GM18511 (cell line): ENCODE measurements around the gene ERCC1.

Experiments
- ATAC-seq: cut with Tn5 transposase; IDR thresholded peaks from one replicate; pipeline ENCODE4 v1.9.1; 2021; ENCODE audit warnings: mild to moderate bottlenecking, moderate library complexity; ENCODE audit not compliant: unreplicated experiment

Gene ERCC1

GRCh38 chr19:45406226-45407090 is 17.3 kb downstream of the ERCC1 start, which contains the start of gene POLR1G:
TSS of gene POLR1G (plus strand) at chr19:45406644. CDS start at chr19:45406697, 53 bp downstream.
- ATAC-seq: peak; percentile 83

- ATAC-seq: peak; percentile 52
These were observed 18.1 kb downstream of the ERCC1 start for GRCh38 chr19:45405435-45406225.

DNA sequence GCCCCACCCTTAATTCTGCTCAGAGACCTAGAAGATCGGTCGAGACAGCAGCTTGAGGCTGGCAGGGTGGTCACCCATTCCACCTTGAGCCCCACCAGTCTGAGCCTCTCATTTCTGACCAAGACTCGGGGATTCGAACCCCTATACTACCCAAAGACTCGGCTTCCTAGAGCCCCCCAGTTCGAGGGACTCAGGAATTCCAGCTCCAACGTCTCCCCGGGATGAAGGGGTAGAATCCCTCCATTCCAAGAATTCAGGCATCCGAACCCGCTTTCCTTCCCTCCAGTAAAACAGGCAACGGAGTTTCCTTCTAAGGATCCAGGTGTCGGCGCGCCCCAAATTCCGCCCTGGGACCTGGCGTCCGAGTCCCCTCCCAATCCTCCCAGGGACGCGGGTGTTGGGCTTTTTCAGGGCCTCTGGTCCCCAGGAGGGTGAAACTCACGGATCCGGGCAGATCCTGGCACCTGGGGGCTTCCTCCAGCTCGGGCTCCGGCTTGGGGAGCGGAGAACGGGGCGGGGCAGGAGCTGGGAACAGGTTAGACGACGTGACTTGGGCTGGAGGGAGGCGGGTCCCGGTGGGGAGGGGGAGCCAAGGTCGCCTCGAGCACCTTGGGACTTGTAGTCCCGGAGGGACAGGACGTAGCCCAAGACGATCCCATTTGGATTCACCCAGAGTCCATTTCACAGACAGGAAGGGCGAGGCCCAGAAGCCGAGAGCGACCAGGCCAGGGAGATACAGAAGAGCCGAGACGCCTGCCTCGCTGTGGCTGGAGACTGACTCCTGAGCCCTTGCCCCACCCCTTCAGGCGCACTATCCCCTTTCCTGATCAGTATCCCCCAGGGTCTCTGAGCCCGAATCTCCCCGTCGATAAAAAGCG is 18.9 kb downstream of the ERCC1 start, which contains the start of gene PPP1R13L:
TSS of gene PPP1R13L (minus strand) at position 513 of the 878 bp plus-strand sequence. CDS start 6,751 bp downstream, outside the sequence.
- no peak for ATAC-seq

- ATAC-seq: no peak
These were observed 19.7 kb downstream of the ERCC1 start for GRCh38 chr19:45403781-45404556.

DNA sequence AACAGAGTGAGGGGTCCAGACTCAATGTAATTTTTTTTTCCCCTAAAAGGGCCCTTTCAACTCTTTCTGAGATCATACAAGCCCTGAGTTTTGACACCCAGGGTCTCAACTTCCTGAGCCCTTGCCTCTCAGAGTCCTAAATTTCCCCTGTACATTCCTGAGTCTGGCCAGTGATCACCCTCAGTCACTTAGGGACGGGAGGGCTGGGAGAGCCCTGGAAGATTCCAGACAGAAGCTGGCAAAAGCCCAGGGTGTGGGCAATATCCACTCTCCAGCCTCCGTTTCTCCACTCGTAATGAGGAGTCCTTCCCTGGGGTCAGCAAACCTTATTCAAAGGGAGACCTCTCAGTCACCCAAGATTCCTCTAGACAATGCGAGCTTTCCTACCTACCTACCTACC is 20.4 kb downstream of the ERCC1 start:
- no peak for ATAC-seq

DNA sequence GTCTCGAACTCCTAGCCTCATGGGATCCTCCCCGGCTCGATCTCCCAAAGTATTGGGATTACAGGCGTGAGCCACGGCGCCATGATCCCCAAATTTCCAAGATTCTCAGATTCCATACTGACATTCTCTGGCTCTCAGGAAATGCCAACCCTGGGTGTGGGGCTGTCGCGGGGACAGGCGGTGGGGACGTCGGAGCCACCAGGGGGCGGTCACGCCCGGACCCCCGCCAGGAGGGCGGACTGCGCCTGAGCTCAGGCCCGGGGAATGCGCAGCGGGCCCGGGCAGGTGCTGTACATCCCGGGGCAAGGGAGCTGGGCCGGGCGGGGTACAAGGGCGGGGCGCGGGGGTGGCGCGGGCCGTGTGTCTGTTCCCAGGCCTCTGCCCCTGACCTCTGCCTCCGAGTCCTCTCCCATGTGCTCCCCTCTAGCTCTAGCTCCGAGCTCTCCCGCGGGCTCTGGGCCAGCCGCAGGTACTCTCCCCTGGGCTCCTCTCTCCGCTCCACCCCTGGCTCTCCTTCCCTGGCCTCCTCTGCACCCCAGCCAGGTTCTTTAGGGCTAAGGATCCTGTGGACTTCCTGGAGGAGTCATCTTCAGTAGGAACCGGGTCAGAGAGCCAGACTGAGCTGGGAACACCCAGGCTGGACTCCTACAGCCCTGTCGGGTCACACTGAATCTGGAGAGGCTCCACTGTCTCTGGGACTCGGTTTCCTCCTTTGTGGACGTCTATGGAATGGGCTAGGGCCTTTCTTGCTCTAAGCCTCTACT is 21.2 kb downstream of the ERCC1 start:
- no peak for ATAC-seq

DNA sequence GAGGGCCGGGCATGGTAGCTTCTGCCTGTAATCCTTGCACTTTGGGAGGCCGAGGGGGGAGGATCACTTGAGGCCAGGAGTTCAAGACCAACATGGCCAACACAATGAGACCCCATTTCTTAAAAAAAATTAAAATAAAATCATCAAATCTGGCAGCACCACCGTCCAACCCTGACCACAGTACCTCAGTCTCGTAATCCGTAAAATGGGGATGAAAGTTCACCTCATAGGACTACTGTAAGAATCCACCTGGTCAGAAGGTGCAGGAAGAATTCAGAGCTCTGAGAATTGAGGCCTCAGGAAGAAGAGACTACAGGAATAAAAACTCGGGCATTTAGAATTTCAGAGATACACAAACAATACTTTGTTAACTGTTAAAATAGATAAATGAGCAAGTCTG is 21.9 kb downstream of the ERCC1 start:
- no peak for ATAC-seq

DNA sequence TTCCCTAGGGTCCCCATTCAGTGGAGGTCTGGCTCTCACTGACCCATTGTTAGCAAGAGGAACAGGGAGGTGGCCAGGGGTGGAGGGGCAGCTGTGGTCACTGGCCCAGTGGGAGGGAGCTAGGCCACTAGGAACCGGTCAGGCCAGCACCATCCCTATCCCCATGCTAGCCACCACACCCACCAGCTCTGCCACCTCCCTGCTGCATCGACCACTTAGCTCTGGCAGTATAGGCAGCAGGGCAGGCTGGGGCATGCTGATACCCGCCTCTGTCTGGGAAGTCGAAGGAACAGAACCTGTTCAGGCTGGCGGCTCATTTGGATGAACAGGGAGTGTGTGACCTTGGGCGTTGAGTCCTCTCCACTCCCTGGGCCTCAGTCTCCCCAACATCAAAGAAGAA is 23.5 kb downstream of the ERCC1 start:
- ATAC-seq: no peak

GRCh38 chr19:45395821-45396617 is 27.7 kb downstream of the ERCC1 start:
- ATAC-seq: no peak

DNA sequence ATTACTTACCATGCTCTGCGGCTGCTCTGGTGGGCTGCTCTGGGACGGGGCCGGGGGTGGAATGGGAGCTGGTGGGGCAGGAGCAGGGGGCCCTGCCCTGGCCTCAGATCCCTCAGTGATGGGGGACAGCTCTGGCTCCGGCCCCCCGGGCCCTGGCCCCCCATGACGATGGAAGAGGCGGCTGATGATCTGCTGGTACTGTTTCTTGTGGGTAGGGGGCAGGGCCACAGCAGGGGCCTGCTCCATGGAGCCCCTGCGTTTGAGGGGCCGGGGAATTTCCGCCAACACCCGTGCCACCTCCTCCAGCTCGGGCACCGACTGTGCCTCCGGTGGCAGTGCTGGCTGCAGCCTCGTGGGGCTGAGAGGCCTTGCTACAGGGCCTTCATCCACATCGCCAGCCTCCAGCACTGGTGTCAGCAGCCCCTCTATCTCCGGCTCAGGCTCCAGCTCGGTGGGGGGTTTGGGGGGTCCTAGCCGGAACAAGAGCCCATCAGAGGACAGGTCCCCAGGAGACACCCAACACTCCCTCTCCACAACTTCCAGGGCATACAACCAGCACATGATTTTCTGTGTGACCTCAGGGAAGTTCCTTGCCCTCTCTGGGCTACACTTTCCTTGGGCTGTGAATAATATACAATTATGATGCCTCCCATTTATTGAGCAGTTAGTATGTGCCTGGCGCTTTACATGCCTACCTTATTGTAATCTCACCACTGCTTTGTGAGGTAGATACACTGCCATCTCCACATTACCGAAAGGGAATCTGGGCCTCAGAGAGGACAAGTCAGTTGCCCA is 31.6 kb downstream of the ERCC1 start:
- ATAC-seq: no peak

DNA sequence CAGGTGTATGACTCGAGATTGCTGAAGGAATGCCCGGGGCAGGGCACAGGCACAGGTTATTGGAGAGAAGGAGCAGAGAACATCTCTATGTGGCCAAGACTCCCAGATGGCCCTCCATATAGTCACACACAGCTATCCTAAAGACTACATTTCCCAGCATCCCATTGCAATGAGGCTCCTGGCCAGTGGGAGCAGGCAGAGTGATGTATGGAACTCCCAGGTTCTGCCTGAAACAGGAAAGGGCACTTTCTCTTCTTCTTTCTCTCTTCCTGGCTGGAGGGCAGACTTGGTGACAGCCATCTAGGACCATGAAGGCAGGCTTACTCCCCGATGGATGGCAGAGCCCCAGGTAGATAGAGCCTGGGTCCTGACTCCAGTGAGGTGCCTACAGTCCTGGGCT is 32.4 kb downstream of the ERCC1 start:
- ATAC-seq: no peak

DNA sequence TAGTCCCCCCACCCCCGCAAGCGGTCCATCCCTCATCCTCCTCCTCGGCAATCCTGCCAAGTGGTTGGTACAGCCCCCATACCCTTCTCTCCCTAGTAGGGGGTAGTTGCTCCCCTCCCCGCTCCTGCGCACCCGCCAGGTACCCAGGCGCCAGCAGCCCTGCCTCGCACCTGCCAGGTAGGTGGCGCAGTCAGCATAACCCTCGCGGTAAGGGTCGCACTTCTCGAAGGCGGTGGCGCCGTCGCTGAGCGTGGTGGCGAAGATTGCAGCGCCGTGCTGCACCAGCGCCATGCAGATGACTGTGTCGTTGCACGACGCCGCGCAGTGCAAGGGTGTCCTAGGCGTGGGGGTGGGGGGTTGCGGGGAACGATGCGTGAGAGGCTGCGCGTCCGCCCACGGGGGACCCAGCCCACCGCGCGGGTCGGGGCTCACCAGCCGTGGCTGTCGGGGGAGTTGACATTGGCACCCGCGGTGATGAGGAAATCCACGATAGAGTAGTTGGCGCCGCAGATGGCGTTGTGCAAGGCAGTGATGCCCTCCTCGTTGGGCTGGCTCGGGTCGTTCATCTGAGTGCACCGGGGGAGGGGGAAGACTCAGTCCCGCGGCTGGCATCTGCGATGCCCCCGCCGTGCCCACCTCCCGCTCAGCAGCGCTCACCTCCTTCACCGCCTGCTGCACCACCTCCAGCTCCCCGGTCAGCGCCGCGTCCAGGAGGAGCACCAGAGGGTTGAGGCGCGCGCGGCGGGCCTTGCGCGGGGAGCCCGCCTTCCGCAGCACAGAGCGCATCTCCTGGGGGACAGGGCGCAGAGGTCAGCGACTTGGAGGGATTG is 38.1 kb downstream of the ERCC1 start:
- no peak for ATAC-seq

- ATAC-seq: no peak
These were observed 41.3 kb downstream of the ERCC1 start for GRCh38 chr19:45382426-45382825.

- ATAC-seq: no peak
These were observed 43.6 kb downstream of the ERCC1 start for GRCh38 chr19:45380107-45380506.

DNA sequence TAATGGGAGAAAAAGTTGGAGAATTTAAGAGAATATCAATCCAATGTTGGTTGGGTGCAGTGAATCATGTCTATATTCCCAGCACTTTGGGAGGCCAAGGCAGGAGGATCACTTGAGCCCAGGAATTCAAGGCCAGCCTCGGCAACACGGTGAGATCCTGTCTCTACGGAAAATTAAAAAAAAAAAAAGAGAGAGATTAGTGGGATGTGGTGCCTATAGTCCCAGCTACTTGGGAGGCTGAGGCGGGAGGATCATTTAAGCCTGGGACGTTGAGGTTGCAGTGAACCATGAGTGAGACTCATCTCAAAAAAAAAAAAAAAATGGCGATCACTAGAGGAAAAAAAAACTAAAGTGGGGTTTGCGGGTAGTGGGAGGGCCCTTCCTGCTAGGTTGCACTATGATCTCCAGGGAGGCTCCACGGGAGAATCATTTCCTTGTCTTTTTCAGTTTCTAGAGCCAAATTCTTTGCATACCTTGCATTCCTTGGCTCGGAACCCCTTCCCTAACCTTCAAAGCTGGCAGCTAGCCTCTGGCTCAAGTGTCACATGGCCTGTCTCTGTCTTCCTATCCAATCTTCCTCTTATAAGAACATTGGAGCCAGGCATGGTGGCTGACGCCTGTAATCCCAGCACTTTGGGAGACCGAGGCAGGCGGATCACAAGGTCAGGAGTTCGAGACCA is 47.5 kb downstream of the ERCC1 start:
- no peak for ATAC-seq
